Measurements from ENCODE around the gene SNW1.
"Not testable (repeated sequence)": the region's sequence is repeated elsewhere in the genome, so short reads cannot be mapped to it uniquely, and the experiment has no call there.

SNW1 gene

DNA sequence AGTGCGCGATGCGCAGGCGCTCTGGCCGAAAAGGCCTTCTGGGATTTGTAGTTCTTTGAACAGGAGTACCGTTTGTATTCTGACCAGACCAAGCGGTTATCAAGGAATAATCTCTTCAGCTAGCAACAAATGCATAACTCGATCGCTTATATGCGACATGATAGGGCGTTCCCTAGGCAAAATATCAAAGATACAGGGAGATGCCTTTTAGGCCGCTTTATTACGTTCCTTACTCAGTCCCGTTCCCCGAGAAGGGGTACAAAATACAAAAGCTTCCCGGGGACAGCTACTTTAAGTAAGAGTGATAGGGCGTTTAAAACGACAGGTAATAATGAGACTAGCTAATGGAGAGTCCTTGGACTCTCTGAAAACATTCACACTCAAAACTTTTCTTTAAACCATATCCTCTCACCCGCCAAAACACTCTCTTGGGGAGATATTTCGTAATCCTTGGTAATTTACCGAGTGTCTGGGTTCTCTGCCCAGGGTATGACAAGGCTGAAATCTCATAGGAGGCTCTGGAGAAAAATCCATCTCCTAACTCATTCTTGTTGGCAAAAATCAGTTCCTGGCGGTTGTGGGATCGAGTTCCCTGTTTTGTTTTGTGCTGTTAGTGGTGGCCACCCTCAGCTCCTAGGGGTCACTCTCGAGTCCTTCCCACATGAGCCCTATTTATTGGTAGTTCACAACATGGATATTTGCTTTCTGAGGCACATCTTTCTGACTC is 412 bp upstream of the SNW1 start:
- TF ChIP-seq, protein P1, sequence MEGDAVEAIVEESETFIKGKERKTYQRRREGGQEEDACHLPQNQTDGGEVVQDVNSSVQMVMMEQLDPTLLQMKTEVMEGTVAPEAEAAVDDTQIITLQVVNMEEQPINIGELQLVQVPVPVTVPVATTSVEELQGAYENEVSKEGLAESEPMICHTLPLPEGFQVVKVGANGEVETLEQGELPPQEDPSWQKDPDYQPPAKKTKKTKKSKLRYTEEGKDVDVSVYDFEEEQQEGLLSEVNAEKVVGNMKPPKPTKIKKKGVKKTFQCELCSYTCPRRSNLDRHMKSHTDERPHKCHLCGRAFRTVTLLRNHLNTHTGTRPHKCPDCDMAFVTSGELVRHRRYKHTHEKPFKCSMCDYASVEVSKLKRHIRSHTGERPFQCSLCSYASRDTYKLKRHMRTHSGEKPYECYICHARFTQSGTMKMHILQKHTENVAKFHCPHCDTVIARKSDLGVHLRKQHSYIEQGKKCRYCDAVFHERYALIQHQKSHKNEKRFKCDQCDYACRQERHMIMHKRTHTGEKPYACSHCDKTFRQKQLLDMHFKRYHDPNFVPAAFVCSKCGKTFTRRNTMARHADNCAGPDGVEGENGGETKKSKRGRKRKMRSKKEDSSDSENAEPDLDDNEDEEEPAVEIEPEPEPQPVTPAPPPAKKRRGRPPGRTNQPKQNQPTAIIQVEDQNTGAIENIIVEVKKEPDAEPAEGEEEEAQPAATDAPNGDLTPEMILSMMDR (IDR thresholded peaks at IDR 0.05; ENCODE audit: low read depth, low read length) = peak; percentile 25; the same call in 1 of the 2 replicates
- Histone ChIP-seq H3K9me3 (ENCODE audit: severe bottlenecking) (no peaks in the 10 kb centered on the region), H3K4me3 (ENCODE audit: low read depth, low read length) (peak overlapping the region; percentile 89), H3K27ac (peak overlapping the region; percentile 89), H3K27me3 (ENCODE audit: insufficient read depth, low read depth, severe bottlenecking) (no peaks in the 10 kb centered on the region), H3K36me3 (peaks cover 13% of the 10 kb centered on the region)
- no peak for DNase-seq

DNA sequence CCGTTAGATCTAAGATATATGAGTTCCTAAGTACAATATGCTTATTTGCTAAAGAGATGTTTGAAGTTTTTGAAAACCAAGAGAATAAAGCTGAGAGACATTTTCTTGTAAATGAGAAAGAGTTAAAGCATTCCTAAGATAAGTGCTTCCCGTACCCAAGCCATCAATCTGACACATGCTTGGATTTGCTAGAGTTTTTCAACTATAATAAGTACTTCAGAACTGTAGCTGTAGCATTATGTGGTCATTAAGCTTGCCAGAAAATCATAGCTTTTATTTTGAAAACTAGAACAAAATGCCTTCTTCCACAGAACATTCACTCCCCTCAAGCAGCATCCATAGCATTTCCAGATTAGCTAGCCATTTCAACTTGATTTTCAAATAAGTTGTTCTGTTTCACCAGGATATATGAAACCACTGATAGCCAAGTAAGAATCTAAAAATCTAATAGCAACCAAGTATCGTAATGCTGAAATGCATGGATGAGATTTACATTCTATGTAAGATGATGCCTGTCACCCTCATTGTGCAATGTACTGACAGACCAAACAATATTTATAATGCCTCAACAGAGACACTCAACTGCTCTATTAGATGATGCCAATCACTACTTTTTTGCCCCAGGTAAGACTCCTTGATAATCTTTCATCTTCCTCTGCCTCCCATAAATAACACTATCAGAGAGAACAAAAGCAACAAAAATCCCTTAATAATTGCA is 8.0 kb downstream of the SNW1 start:
- TF ChIP-seq, protein P1 (IDR thresholded peaks at IDR 0.05; ENCODE audit: low read depth, low read length) = no peak
- H3K36me3 ChIP-seq = peaks cover 80% of the 10 kb centered on the region
- H3K27me3 ChIP-seq (ENCODE audit: insufficient read depth, low read depth, severe bottlenecking) = no peaks in the 10 kb centered on the region
- no peak overlapping the region for H3K4me3 ChIP-seq (ENCODE audit: low read depth, low read length)
- no peak overlapping the region for H3K27ac ChIP-seq
- H3K9me3 ChIP-seq (ENCODE audit: severe bottlenecking) = no peaks in the 10 kb centered on the region
- no peak for DNase-seq

DNA sequence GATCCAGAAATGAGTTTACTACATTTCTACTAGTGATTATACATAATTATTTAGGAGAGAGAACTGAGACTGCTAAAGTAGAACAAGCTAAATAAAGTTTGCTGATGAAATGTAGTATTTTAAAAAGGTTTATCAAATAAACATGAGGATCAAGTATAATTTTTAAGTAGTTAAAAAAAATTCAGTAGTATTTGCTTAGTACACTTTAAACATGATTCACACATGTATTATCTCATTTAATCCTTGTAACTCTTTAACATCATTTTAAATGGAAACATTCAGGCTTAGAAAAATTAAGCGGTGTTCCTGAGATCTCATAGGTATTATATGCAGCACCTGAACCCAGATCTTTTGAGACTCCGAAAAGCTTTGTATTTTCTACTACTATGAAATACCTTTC is 8.7 kb downstream of the SNW1 start:
- H3K9me3 ChIP-seq (ENCODE audit: severe bottlenecking) = no peaks in the 10 kb centered on the region
- peaks cover 83% of the 10 kb centered on the region for H3K36me3 ChIP-seq
- no peak for DNase-seq
- H3K27me3 ChIP-seq (ENCODE audit: insufficient read depth, low read depth, severe bottlenecking) = no peaks in the 10 kb centered on the region
- H3K4me3 ChIP-seq (ENCODE audit: low read depth, low read length) = no peak overlapping the region
- H3K27ac ChIP-seq = no peak overlapping the region
- TF ChIP-seq, protein P1 (IDR thresholded peaks at IDR 0.05; ENCODE audit: low read depth, low read length) = no peak

DNA sequence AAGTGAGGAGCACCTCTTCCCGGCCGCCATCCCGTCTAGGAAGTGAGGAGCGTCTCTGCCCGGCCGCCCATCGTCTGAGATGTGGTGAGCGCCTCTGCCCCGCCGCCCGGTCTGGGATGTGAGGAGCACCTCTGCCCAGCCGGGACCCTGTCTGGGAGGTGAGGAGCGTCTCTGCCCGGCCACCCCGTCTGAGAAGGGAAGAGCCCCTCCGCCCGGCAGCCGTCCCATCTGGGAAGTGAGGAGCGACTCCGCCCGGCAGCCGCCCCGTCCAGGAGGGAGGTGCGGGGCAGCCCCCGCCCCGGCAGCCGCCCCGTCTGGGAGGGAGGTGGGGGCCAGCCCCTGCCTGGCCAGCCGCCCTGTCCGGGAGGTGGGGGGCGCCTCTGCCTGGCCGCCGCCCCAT is 13.5 kb downstream of the SNW1 start:
- H3K36me3 ChIP-seq = peaks cover 76% of the 10 kb centered on the region

DNA sequence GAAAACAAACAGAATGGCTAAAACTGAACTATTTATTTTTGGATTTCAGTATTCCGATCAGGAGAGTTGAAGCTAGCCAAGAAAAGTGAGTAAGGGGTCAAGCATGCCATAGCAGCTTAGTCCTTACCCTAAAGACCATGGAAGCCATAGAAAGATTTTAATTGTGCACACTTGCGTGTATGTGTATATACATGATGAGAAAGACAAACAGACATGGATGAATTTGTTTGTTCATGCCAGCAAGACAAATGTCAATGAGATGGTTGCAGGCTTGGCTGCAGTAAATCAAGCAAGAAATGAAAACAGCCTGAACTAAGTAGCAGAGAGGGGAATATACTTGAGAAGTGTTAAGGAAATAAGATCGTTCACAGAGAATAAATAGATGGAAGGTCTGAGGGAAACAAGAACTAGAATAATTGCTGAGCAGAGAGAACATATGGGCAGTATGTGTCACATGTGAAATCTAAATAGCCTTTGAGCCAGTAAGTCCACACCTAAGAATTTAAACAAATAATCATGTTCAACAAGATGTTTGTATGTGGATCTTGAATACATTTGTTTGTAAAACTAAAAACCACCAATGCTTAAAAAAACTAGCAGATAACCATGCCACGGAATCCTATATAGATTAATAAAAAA is 14.8 kb downstream of the SNW1 start:
- H3K9me3 ChIP-seq (ENCODE audit: severe bottlenecking) = no peaks in the 10 kb centered on the region
- TF ChIP-seq, protein P1 (IDR thresholded peaks at IDR 0.05; ENCODE audit: low read depth, low read length) = no peak
- H3K27ac ChIP-seq = no peak overlapping the region
- no peak for DNase-seq
- H3K27me3 ChIP-seq (ENCODE audit: insufficient read depth, low read depth, severe bottlenecking) = no peaks in the 10 kb centered on the region
- peaks cover 75% of the 10 kb centered on the region for H3K36me3 ChIP-seq
- no peak overlapping the region for H3K4me3 ChIP-seq (ENCODE audit: low read depth, low read length)

More for the DNA sequence above, 13.5 kb downstream of the SNW1 start:
- not testable (repeated sequence) for H3K9me3 ChIP-seq (ENCODE audit: severe bottlenecking); H3K27me3 ChIP-seq (ENCODE audit: insufficient read depth, low read depth, severe bottlenecking); H3K4me3 ChIP-seq (ENCODE audit: low read depth, low read length); DNase-seq; H3K27ac ChIP-seq

DNA sequence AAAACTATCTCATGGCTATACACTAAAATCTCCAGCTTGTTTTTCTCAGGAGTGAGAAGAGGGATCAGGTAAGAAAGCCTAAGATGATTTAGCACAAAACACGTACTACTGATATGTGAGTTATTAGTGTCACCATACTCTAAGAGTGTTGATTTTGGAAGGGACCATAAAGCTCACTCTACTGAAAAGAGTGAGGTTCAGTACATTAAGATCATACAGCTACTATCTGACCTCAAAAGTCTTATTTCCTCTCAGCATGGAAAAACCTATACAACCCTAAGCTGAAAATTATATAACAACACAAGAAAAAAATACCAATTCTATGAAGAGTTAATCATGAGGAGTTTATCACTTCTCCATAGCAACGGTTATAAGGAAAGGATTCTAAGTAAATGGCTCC is 19.5 kb downstream of the SNW1 start:
- TF ChIP-seq, protein P1 (IDR thresholded peaks at IDR 0.05; ENCODE audit: low read depth, low read length) = no peak
- no peak overlapping the region for H3K4me3 ChIP-seq (ENCODE audit: low read depth, low read length)
- no peak overlapping the region for H3K27ac ChIP-seq
- H3K27me3 ChIP-seq (ENCODE audit: insufficient read depth, low read depth, severe bottlenecking) = no peaks in the 10 kb centered on the region
- peaks cover 74% of the 10 kb centered on the region for H3K36me3 ChIP-seq
- no peaks in the 10 kb centered on the region for H3K9me3 ChIP-seq (ENCODE audit: severe bottlenecking)
- no peak for DNase-seq

Data from WERI-Rb-1 (cell line).